NCI-H1105 treated with DMSO at 0.1 percent for 48 hours (cell line): ENCODE measurements around the gene ENO3.
"Not testable (repeated sequence)": the region's sequence is repeated elsewhere in the genome, so short reads cannot be mapped to it uniquely, and the experiment has no call there.

Experiments
- DNase-seq: peaks from one replicate; lab custom pipeline; 2025; lab: John Stamatoyannopoulos, UW

ENO3 gene

GRCh38 chr17:4950746-4951204 lies at the start of gene ENO3:
Gene ENO3, plus strand, starts transcription at chr17:4951119. Its CDS starts 711 bp downstream, at chr17:4951830.
- peak; percentile 71 for DNase-seq

- DNase-seq: no peak
These were observed 49.1 kb upstream of the ENO3 start for GRCh38 chr17:4901648-4902344.

GRCh38 chr17:4902540-4902939 lies 48.4 kb upstream of the ENO3 start:
- no peak for DNase-seq

GRCh38 chr17:4903051-4903818 lies 47.7 kb upstream of the ENO3 start, which contains the start of gene CHRNE:
Gene CHRNE, minus strand, starts transcription at chr17:4903098. Its CDS starts 35 bp downstream, at chr17:4903063.
- DNase-seq: peak; percentile 84

DNA sequence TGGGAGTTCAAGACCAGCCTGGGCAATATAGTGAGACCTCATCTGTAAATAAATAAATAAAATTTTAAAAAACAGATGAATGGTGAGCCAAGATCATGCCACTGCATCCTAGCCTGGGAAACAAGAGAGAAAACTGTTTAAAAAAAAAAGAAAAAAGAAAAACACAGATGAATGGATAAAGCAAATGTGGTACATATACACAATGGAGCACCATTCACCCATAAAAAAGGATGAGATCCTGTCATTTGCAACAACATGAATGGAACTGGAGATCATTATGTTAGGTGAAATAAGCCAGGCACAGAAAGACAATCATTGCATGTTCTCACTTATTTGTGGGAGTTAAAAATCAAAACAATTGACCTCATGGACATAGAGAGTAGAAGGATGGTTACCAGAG lies 44.3 kb upstream of the ENO3 start:
- DNase-seq: not testable (repeated sequence)

DNA sequence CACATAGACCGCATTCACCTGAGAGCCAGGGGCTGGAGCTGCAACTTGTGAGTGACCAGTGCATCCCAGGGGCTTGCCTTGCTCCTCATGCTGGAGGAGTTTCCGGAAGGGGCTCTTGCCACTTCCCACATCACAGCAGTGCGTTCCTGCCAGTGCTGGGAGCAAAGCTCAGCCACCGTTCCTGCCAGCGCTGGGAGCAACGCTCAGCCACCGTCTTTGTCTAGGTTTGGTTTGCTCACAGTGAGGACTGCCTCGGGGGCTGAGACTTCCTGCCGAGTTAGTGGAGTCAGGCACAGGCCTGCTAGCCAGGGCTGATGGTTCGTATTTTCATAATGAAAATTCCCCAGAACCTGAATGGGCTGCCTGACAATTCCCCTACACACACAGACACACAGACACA lies 42.6 kb upstream of the ENO3 start:
- no peak for DNase-seq

DNA sequence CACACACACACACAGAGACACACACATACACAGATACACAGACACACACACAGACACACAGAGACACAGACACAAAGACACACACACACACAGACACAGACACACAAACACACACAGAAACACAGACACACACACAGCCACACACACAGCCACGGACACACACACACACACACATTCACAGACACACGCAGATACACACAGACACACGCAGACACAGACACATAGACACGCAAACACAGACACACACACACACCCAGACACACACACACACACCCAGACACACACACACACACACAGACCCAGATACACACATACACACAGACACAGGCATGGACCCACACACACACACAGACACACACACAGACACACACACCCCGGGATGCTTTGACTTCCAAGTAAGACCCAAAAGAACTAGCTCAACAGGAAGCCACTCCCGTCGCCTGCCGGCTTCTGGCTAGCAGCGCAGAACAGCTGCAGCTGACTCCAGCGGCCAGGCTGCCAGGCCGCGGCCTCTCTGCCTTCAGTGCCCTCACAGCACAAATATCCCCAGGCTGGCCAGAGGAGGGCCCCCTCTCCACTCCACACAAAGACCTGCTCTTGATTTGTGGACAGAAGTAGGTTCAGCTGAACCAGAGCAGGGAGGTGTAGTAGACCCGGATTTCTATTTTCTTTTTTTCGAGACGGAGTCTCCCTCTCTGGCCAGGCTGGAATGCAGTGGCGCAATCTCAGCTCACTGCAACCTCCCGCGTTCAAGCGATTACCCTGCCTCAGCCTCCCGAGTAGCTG lies 42.0 kb upstream of the ENO3 start:
- DNase-seq: peak; percentile 56

- DNase-seq: no peak
These were observed 36.9 kb upstream of the ENO3 start for GRCh38 chr17:4913994-4914393.

DNA sequence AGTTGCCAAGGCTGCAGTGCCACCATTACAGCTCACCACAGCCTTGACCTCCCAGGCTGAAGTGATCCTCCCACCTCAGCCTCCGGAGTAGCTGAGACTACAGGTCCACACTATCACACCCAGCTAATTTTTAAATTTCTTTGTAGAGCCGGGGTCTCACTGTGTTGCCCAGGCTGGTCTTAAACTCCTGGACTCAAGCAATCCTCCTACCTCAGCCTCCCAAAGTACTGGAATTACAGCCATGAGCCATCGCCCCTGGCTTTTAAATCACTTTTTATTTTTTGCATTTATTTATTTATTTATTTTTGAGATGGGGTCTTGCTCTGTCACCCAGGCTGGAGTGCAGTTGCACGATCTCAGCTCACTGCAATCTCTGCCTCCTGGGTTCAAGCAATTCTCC lies 36.4 kb upstream of the ENO3 start:
- DNase-seq: not testable (repeated sequence)

DNA sequence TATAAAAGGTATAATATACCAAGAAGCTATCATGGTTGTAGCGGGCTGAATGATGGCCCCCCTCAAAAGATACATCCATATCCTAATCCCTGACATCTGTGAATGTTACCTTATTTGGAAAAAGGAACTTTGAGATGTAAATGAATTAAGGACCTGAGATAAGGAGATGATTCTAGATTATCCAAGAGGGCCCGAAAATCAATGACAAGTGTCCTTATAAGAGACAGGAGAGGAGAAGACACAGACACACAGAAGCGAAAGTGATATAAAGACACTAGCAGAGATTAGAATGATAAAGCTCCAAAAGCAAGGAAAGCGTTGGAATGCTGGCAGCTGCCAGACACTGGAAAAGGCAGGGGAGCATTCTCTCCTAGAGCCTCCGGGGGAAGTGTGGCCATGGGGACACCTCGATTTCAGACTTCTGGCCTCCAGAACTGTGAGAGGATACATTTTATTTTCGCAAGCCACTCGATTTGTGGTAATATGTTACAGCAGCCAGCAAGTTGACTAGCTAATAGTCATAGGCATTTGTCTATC lies 31.3 kb upstream of the ENO3 start:
- no peak for DNase-seq

DNA sequence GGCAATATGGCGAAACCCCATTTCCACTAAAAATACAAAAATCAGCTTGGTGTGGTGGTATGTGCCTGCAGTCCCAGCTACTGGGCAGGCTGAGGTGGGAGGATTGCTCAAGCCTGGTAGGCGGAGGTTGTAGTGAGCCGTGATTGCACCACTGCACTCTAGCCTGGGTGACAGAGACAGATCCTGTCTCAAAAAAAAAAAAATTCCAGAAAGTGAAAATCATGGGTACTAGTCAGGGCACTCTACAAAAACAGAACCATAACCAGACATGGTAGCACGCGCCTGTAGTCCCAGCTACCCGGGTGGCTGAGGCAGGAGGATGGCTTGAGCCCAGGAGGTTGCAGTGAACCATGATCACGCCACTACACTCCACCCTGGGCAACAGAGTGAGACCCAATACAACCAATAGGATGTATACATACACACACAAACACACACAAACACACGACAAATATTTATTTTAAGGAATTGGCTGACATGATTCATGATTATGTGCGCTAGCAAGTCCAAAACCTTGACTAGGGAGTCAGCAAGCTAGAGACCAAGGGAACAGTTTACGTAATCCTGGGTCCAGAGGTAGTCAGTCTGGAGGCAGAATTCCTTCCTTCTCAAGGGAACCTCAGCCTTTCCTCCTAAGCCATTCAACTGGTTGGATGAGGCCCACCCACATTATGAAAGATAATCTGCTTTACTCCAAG lies 30.4 kb upstream of the ENO3 start:
- DNase-seq: no peak

- DNase-seq: no peak
These were observed 29.6 kb upstream of the ENO3 start for GRCh38 chr17:4921320-4921719.

- DNase-seq: not testable (repeated sequence)
These were observed 24.2 kb upstream of the ENO3 start for GRCh38 chr17:4926577-4927335.

- DNase-seq: no peak
These were observed 22.0 kb upstream of the ENO3 start for GRCh38 chr17:4928881-4929280.

DNA sequence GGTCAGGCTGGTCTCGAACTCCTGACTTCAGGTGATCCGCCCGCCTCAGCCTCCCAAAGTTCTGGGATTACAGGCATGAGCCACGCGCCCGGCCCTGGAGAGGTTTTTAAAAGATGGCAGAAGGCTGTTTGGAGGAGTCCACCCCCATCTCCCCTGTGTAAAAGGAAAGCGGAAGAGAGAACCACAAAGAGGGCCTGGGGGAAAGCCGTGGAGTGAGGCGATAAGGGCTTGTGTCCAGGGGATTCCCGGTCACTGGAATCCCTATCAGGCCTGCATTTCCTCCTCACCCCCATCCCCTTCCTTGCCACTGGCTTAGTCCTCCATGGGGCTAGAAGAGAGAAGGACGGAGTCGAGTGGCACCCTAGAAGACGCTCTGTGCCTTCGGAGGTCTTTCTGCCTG lies 19.0 kb upstream of the ENO3 start, which contains the start of gene GP1BA:
TSS of gene GP1BA (plus strand) at position 315 of the 400 bp plus-strand sequence. CDS start 328 bp downstream, outside the sequence.
- DNase-seq: no peak

- DNase-seq: no peak
These were observed 18.2 kb upstream of the ENO3 start for GRCh38 chr17:4932756-4933155.

- DNase-seq: no peak
These were observed 17.3 kb upstream of the ENO3 start for GRCh38 chr17:4933646-4934045.

DNA sequence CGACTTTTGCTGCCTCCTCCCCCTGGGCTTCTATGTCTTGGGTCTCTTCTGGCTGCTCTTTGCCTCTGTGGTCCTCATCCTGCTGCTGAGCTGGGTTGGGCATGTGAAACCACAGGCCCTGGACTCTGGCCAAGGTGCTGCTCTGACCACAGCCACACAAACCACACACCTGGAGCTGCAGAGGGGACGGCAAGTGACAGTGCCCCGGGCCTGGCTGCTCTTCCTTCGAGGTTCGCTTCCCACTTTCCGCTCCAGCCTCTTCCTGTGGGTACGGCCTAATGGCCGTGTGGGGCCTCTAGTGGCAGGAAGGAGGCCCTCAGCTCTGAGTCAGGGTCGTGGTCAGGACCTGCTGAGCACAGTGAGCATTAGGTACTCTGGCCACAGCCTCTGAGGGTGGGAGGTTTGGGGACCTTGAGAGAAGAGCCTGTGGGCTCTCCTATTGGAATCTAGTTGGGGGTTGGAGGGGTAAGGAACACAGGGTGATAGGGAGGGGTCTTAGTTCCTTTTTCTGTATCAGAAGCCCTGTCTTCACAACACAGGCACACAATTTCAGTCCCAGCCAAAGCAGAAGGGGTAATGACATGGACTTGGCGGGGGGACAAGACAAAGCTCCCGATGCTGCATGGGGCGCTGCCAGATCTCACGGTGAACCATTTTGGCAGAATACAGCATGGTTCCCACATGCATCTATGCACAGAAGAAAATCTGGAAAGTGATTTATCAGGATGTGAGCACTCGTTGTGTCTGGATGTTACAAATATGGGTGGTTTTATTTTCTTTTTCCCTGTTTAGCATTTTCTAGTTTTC lies 16.5 kb upstream of the ENO3 start:
- peak; percentile 20 for DNase-seq

GRCh38 chr17:4935650-4936049 lies 15.3 kb upstream of the ENO3 start:
- DNase-seq: no peak

GRCh38 chr17:4936436-4936835 lies 14.5 kb upstream of the ENO3 start:
- DNase-seq: no peak
